ENCODE results near the gene HHAT. TPM values are rescaled to one million over a fixed set of nuclear protein-coding genes. Genes with fewer than 3 reads are reported as not detected.

Gene HHAT
- total RNA-seq, 1 donor, result 2.4 TPM

DNA sequence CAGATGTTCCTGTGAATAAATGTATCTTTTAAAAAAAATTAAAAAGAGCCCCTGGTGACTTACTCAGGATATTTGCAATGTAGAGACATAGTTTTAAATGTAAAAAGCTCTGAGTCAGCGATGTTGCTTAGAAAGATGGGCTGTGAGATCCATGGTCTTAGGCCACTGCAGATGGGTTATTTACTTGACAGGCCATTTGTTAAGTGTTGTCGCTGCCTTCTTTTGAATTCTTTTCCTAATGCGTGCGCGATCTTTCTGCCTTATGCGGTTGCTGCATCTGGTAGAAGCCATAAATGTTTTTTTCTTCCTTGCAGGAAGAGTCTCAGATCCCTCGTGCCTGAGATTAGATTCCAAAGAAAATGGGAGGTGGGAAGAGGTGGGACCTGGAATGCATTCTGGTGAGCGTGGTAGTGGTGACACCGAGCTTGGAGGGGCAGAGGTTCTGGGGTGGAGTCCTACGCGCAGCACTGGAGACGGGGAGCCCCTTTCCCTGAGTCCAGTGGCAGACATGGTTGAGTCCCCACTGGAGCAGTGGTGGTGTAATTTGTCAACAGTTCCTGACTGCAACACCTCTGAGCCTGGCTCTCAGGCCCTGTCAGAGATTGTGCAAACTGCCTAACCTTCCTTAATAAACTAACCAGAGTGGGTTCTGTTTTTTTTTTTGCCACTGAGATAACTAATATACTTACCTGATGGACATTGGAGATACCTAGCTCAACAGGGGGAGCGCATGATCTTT, 197.2 kb downstream of the HHAT start:
- no peaks in the 10 kb centered on the region for H3K9me3 ChIP-seq (ENCODE audit: low read depth, low read length)
- no peak overlapping the region for H3K4me3 ChIP-seq (ENCODE audit: low read length)
- no peaks in the 10 kb centered on the region for H3K27me3 ChIP-seq (ENCODE audit: insufficient read depth, low read length)
- H3K4me1 ChIP-seq (ENCODE audit: insufficient read depth, low read length), result no peaks in the 10 kb centered on the region

DNA sequence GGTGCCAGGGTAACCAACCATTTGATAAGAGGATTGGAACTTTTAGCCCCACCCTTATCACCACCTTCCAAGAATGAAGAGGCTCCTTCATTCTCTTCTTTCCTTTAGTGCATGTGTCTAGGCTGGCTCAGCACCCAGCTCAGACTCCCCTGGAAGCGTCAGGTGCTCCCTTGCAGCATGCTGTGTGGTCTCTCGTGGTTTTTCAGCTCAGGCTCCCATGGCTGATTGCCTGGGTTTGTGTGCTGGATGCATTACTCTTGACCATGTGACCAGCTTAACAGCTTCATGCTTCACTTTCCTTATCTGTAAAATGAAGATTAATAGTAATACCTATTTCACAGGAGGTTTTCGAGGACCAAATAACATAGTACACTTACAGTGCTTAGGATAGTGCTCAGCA, 198.4 kb downstream of the HHAT start:
- Histone ChIP-seq H3K4me3 (ENCODE audit: low read length) (no peak overlapping the region), H3K27me3 (ENCODE audit: insufficient read depth, low read length) (no peaks in the 10 kb centered on the region), H3K4me1 (ENCODE audit: insufficient read depth, low read length) (no peaks in the 10 kb centered on the region), H3K9me3 (ENCODE audit: low read depth, low read length) (no peaks in the 10 kb centered on the region)

- no peak overlapping the region for H3K4me3 ChIP-seq (ENCODE audit: low read length)
- no peaks in the 10 kb centered on the region for H3K4me1 ChIP-seq (ENCODE audit: insufficient read depth, low read length)
- H3K9me3 ChIP-seq (ENCODE audit: low read depth, low read length), result no peaks in the 10 kb centered on the region
- H3K27me3 ChIP-seq (ENCODE audit: insufficient read depth, low read length), result no peaks in the 10 kb centered on the region
Observed at GRCh38 chr1:210531475-210532222, 202.9 kb downstream of the HHAT start.

GRCh38 chr1:210532223-210532598, 203.5 kb downstream of the HHAT start:
- H3K9me3 ChIP-seq (ENCODE audit: low read depth, low read length), result no peaks in the 10 kb centered on the region
- no peaks in the 10 kb centered on the region for H3K4me1 ChIP-seq (ENCODE audit: insufficient read depth, low read length)
- no peaks in the 10 kb centered on the region for H3K27me3 ChIP-seq (ENCODE audit: insufficient read depth, low read length)
- no peak overlapping the region for H3K4me3 ChIP-seq (ENCODE audit: low read length)

GRCh38 chr1:210535761-210536160, 207.1 kb downstream of the HHAT start:
- Histone ChIP-seq H3K27me3 (ENCODE audit: insufficient read depth, low read length) (no peaks in the 10 kb centered on the region), H3K4me1 (ENCODE audit: insufficient read depth, low read length) (no peaks in the 10 kb centered on the region), H3K4me3 (ENCODE audit: low read length) (no peak overlapping the region), H3K9me3 (ENCODE audit: low read depth, low read length) (no peaks in the 10 kb centered on the region)

DNA sequence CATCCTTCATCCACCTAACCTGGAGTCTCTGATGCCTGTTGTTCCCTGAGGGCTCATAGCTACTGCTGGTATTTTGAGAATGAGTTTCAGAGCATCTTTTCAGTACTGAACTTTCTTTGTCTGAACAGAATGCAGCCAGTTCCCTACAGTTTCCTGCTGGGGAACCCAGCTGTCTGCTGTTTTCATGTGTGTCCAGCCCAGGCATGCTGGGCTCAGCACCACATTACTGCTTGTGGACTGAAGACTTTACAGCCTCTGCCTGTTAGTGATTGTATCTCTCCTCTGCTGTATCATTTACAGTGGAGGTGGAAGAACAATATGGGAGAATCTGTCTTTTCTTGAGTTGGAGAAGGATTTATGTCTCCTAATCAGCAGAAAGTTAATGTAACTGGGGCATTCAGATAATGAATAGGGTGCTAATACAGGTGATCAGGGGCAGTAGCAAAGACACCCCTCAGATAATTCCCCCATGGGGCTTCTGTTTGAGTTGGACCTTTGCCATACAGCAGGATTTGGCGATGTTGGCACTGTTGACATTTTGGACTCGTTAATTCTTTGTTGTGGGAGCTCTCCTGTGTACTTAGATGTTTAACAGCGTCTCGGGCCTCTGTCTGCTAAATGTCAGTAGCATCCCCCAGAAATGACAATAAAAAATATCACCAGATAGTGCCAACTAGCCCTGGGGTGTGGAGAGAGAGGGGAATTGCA, 207.7 kb downstream of the HHAT start:
- Histone ChIP-seq H3K27me3 (ENCODE audit: insufficient read depth, low read length) (no peaks in the 10 kb centered on the region), H3K9me3 (ENCODE audit: low read depth, low read length) (no peaks in the 10 kb centered on the region), H3K4me1 (ENCODE audit: insufficient read depth, low read length) (no peaks in the 10 kb centered on the region), H3K4me3 (ENCODE audit: low read length) (no peak overlapping the region)

- Histone ChIP-seq H3K9me3 (ENCODE audit: low read depth, low read length) (no peaks in the 10 kb centered on the region), H3K4me1 (ENCODE audit: insufficient read depth, low read length) (no peaks in the 10 kb centered on the region), H3K27me3 (ENCODE audit: insufficient read depth, low read length) (no peaks in the 10 kb centered on the region), H3K4me3 (ENCODE audit: low read length) (no peak overlapping the region)
Observed at GRCh38 chr1:210540288-210540687, 211.6 kb downstream of the HHAT start.

- no peaks in the 10 kb centered on the region for H3K27me3 ChIP-seq (ENCODE audit: insufficient read depth, low read length)
- H3K4me3 ChIP-seq (ENCODE audit: low read length), result no peak overlapping the region
- H3K9me3 ChIP-seq (ENCODE audit: low read depth, low read length), result no peaks in the 10 kb centered on the region
- H3K4me1 ChIP-seq (ENCODE audit: insufficient read depth, low read length), result no peaks in the 10 kb centered on the region
Observed at GRCh38 chr1:210541680-210542358, 213.1 kb downstream of the HHAT start.

- Histone ChIP-seq H3K4me1 (ENCODE audit: insufficient read depth, low read length) (no peaks in the 10 kb centered on the region), H3K4me3 (ENCODE audit: low read length) (no peak overlapping the region), H3K27me3 (ENCODE audit: insufficient read depth, low read length) (no peaks in the 10 kb centered on the region), H3K9me3 (ENCODE audit: low read depth, low read length) (no peaks in the 10 kb centered on the region)
Observed at GRCh38 chr1:210551899-210552298, 223.2 kb downstream of the HHAT start.

DNA sequence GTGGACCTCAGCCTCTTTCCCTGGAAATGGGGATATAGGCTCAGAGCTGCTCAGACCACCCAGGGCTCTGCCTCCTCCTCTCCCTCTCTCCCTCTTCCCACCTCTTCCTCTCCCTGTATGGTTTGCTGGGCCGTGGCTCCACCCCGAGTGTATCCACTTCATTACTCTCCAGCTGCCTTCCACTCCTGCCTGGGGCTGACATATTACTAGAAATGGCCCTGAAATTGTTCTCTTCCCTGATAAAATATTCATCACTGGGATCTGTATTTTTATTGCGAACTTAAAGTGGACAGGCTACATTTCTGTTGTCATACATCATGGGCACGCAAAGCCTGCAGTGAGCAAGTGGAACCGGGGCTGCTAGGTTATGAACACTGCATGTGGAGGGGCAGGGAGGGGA, 225.0 kb downstream of the HHAT start:
- no peaks in the 10 kb centered on the region for H3K27me3 ChIP-seq (ENCODE audit: insufficient read depth, low read length)

DNA sequence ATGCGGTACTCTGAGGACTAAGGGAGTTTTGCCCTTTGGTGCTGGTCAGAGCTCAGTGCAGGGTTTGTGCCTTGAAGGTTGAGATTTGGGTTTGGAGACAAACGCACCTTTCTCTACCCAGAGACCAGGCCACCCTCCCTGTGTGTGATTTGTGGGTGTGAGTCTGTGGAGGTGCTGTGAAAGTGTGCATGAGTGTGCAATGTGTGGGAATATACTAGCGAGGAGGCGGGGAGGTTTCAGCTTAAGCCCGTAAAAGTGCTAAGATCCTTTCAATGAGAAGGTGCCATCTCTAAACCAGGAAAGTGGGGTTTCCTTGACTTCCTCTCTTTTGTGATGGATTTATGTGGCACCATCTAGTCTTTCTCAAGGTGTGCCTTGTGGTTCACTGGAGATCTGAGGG, 225.7 kb downstream of the HHAT start:
- no peak overlapping the region for H3K4me3 ChIP-seq (ENCODE audit: low read length)
- H3K9me3 ChIP-seq (ENCODE audit: low read depth, low read length), result no peaks in the 10 kb centered on the region
- H3K4me1 ChIP-seq (ENCODE audit: insufficient read depth, low read length), result no peaks in the 10 kb centered on the region
- H3K27me3 ChIP-seq (ENCODE audit: insufficient read depth, low read length), result no peaks in the 10 kb centered on the region

More for the DNA sequence above, 225.0 kb downstream of the HHAT start:
- no peaks in the 10 kb centered on the region for H3K4me1 ChIP-seq (ENCODE audit: insufficient read depth, low read length)
- H3K9me3 ChIP-seq (ENCODE audit: low read depth, low read length), result no peaks in the 10 kb centered on the region
- H3K4me3 ChIP-seq (ENCODE audit: low read length), result no peak overlapping the region

DNA sequence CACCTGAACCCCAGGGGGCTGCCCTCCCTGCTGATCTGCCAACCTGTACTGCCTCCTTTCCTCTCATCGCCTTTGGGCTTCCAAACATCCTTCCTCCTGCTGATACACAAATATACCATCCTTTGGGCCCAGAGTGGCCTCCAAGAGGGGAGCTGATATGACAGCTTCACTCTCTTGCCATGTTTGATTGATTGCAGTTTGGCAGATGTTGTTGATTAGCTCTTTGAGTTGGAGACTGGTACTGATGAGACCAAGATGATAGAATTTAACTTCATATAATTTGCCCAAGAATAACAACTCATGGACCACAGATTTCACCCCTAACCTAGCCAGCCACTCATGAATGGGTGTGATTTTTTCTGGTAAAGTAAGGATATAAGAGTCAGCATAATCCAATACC, 227.8 kb downstream of the HHAT start:
- Histone ChIP-seq H3K4me3 (ENCODE audit: low read length) (no peak overlapping the region), H3K9me3 (ENCODE audit: low read depth, low read length) (no peaks in the 10 kb centered on the region), H3K4me1 (ENCODE audit: insufficient read depth, low read length) (no peaks in the 10 kb centered on the region), H3K27me3 (ENCODE audit: insufficient read depth, low read length) (no peaks in the 10 kb centered on the region)

DNA sequence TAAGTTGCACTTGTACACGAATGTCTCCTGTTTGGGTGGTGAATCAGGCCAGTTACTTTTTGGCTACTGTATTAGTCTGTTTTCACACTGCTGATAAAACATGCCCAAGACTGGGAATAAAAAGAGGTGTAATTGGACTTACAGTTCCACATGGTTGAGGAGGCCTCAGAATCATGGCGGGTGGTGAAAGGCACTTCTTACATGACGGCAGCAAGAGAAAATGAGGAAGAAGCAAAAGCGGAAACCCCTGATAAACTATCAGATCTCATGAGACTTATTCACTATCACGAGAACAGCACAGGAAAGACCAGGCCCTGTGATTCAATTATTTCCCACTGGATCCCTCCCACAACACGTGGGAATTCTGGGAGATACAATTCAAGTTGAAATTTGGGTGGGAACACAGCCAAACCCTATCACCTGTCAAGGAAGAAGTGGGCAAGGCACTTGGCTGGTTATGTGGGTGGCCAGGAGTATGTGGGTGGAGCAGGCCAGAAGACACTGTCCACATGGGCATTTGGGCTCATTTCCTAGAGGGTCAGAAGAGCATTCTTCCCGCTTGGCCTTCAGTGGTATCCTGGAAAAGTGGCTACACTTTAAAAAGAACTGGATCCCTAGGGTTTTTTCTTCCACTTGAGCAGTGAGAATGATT, 228.8 kb downstream of the HHAT start:
- no peak overlapping the region for H3K4me3 ChIP-seq (ENCODE audit: low read length)
- H3K4me1 ChIP-seq (ENCODE audit: insufficient read depth, low read length), result no peaks in the 10 kb centered on the region
- H3K9me3 ChIP-seq (ENCODE audit: low read depth, low read length), result no peaks in the 10 kb centered on the region
- no peaks in the 10 kb centered on the region for H3K27me3 ChIP-seq (ENCODE audit: insufficient read depth, low read length)

DNA sequence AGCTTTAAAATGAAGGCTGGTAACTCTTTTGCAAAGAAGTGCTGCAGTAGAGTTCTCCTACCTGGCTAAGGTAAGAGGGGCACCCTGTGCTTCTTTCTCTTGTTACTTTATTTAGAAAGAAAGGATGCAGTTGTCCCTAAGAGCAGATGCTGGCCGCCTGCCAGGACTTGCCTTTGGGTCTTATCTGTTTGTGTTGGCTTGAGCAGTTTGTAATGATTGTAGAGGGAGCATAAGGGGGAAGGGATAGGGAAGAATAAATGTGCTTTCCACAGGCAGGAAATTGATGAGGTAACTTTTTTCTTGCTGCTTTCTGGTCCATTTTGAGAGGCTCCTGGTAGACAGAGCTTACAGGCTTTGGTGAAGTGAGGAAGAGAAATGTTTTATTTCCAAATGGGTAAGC, 229.6 kb downstream of the HHAT start:
- H3K4me1 ChIP-seq (ENCODE audit: insufficient read depth, low read length), result no peaks in the 10 kb centered on the region
- no peaks in the 10 kb centered on the region for H3K27me3 ChIP-seq (ENCODE audit: insufficient read depth, low read length)
- no peaks in the 10 kb centered on the region for H3K9me3 ChIP-seq (ENCODE audit: low read depth, low read length)
- no peak overlapping the region for H3K4me3 ChIP-seq (ENCODE audit: low read length)

Measured in mononuclear cell (primary cell).